ES-I3 (cell line): ENCODE measurements around the gene QARS1.

Experiments used
- H3K36me3 ChIP-seq: 2 replicates; pipeline ENCODE4 v1.6.1; 2013; ENCODE audit warnings: mild to moderate bottlenecking, low read length, control low read depth, moderate library complexity; ENCODE audit not compliant: insufficient read depth
- H3K4me1 ChIP-seq: 2 replicates; pipeline ENCODE4 v1.6.1; 2013; ENCODE audit warnings: mild to moderate bottlenecking, control low read depth, low read length; ENCODE audit not compliant: insufficient read depth
- H3K9ac ChIP-seq: 2 replicates; pipeline ENCODE4 v1.6.1; 2013; ENCODE audit warnings: low read depth, mild to moderate bottlenecking, low read length, moderate library complexity
- H3K9me3 ChIP-seq: 2 replicates; pipeline ENCODE4 v1.6.1; 2013; ENCODE audit warnings: mild to moderate bottlenecking, low read length, moderate library complexity; ENCODE audit not compliant: control insufficient read depth, insufficient read depth

Gene QARS1

DNA sequence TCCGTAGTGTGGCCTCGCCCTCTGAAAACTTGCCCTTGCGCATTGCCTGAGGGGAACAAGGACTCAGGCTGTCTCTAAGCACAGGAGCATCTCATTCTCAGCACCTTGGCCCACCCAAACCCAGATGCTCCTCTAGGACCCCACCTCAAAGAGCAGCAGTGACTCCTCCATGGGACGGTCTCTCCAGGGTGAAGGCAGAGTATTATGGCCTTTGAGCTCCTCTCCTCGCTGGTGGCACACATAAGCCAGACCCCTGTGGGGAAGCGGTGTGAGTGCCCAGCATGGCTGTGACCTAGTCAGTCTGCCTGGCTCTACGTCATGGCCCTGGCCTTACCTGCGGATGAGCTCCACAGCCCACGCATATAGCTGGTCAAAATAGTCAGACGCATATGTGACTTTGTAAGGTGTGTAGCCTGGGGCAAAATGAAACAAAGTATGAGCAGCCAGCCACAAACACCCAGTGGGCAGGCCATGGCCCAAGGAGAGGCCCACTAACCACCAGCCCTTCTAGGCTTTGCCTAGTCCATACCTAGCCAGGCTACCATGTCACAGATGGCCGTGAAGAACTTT, 4.4 kb downstream of the QARS1 start:
- Histone ChIP-seq H3K9ac (no peak overlapping the region), H3K36me3 (peaks cover 28% of the 10 kb centered on the region), H3K9me3 (no peaks in the 10 kb centered on the region), H3K4me1 (no peaks in the 10 kb centered on the region)

DNA sequence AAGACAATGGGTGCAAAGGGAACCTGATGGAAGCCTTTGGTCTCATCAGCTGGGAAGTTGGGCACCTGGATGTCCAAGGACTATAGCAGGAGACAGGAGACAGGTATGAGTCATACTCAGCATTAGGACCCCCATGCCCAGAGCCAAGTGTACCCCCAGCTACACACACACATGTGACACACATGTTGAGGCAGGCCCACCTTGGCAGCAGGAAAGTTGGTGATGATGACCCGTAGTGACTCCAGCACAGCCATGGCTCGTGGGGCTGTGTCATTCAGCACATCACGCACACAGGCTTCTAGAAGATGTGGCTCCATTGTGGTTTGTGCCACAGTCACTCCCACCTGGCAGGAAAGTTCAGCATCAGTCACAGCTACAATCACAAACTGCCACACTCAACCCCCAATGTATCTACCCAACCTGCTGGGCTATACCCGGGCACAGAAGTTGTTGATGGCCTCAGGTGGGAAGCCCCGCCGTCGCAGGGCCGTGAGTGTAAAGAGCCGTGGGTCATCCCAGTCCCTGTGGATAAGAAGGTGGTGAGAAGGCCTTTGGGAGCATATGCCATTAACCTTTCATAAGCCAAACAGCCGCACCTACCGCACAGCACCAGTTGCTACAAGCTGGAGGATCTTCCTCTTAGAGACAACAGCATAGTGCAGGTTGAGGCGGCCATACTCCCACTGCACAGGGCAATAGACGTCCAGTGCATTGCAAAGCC, 5.5 kb downstream of the QARS1 start:
- Histone ChIP-seq H3K9ac (no peak overlapping the region), H3K9me3 (no peaks in the 10 kb centered on the region), H3K36me3 (peaks cover 28% of the 10 kb centered on the region), H3K4me1 (no peaks in the 10 kb centered on the region)

GRCh38 chr3:49098429-49098828, 6.1 kb downstream of the QARS1 start:
- Histone ChIP-seq H3K9me3 (no peaks in the 10 kb centered on the region), H3K36me3 (peaks cover 28% of the 10 kb centered on the region), H3K4me1 (no peaks in the 10 kb centered on the region), H3K9ac (no peak overlapping the region)

GRCh38 chr3:49093853-49094767, 10.4 kb downstream of the QARS1 start, which contains the start of gene QRICH1:
Gene QRICH1 (minus strand): TSS chr3:49094071. CDS start chr3:49077017, 17,054 bp downstream.
- H3K9ac ChIP-seq = peak within 1 kb of the TSS; percentile 78
- H3K9me3 ChIP-seq = no peaks in the 10 kb centered on the region
- H3K36me3 ChIP-seq = peaks cover 6% of the 10 kb centered on the region; the same call in 1 of the 2 replicates
- H3K4me1 ChIP-seq = no peaks in the 10 kb centered on the region

- Histone ChIP-seq H3K36me3 (no peaks in the 10 kb centered on the region; the same call in 1 of the 2 replicates), H3K9ac (peak overlapping the region; percentile 78), H3K9me3 (no peaks in the 10 kb centered on the region), H3K4me1 (no peaks in the 10 kb centered on the region)
Observed at GRCh38 chr3:49092938-49093852, 11.4 kb downstream of the QARS1 start.

- H3K9me3 ChIP-seq = no peaks in the 10 kb centered on the region
- no peaks in the 10 kb centered on the region for H3K4me1 ChIP-seq
- peaks cover 8% of the 10 kb centered on the region for H3K36me3 ChIP-seq
- H3K9ac ChIP-seq = no peak overlapping the region
Observed at GRCh38 chr3:49081429-49081828, 23.1 kb downstream of the QARS1 start.

DNA sequence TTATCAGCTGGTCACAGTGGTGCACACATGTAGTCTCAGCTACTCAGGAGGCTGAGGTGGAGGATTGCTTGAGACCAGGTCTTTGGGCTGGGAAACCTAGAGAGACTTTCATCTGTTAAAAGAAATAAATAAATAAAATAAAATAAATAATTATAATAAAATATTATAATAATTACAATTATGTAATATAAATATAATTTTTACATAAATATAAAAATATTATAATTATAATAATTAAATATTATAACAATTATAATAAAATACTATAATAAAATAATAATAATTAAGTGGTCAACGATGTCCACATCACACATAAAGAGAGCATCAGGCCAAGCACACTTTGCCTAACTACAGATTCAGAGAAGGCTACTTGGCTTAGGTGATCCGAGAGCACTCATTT, 25.3 kb downstream of the QARS1 start:
- Histone ChIP-seq H3K4me1 (no peaks in the 10 kb centered on the region), H3K9ac (no peak overlapping the region), H3K36me3 (peaks cover 14% of the 10 kb centered on the region), H3K9me3 (no peaks in the 10 kb centered on the region)

- H3K9ac ChIP-seq = no peak overlapping the region
- no peaks in the 10 kb centered on the region for H3K4me1 ChIP-seq
- no peaks in the 10 kb centered on the region for H3K9me3 ChIP-seq
- peaks cover 26% of the 10 kb centered on the region for H3K36me3 ChIP-seq
Observed at GRCh38 chr3:49076646-49077045, 27.9 kb downstream of the QARS1 start.

DNA sequence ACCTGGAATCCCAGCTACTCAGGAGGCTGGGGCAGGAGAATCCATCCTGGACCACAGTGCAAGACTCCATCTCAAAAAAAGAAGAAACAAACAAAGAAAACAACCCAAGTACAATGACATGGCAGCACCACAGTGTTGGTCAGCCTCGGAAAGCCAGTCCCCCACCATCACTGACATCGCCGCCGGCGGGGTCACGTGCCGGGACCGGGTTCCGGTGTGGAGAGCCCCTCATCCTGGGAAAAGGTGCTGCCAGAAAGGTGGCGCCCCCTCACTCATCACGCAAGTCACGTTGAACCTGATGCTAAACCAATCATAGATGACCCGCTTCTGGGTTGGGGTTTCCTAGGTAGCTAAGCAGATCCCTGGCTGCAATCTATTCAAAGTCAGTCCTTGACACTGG, 28.4 kb downstream of the QARS1 start:
- Histone ChIP-seq H3K36me3 (peaks cover 26% of the 10 kb centered on the region), H3K9ac (no peak overlapping the region), H3K4me1 (no peaks in the 10 kb centered on the region), H3K9me3 (no peaks in the 10 kb centered on the region)

- peaks cover 40% of the 10 kb centered on the region for H3K36me3 ChIP-seq
- H3K9me3 ChIP-seq = no peaks in the 10 kb centered on the region
- H3K4me1 ChIP-seq = no peaks in the 10 kb centered on the region
- H3K9ac ChIP-seq = no peak overlapping the region
Observed at GRCh38 chr3:49058011-49058410, 46.5 kb downstream of the QARS1 start.

DNA sequence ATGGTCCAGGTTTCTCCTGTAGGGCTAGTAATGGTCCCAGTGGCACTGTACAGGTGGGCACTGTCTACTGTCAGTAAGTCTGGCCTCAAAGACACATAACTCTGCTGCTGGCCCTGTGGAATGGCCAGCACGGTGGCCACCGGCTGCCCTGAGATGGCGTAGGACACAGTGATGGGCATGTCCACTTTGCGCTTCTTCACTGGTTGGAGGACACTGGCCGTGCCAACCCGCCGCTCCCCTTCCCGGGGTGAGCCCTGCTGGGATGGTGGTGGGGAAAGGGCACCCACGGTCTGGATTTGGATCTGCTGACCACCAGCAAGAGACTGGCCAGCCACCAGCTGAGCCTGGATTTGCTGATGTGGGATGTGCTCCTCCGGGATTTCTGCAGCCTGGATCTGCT, 47.3 kb downstream of the QARS1 start:
- Histone ChIP-seq H3K9me3 (no peaks in the 10 kb centered on the region), H3K9ac (no peak overlapping the region), H3K36me3 (peaks cover 44% of the 10 kb centered on the region), H3K4me1 (no peaks in the 10 kb centered on the region)

DNA sequence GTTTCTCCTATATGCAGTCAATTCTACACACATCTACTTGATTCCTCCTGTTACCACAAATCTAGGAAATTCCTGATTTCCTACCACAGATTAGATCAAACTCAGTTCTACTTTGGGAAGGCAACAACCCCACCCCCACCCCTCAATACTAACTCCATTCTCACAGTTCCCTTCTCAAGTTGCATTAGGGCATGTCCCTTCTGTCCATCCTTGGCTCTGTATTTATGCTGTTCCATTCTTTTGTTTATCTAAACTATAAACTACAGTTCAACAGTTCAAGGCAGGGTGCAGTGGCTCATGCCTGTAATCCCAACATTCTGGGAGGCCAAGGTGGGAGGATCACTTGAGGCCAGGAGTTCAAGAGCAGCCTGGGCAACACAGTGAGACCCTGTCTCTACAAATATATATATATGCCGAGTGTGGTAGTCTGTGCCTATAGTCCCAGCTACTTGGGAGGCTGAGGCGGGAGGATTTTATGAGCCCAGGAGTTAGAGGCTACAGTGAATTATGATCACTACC, 50.2 kb downstream of the QARS1 start:
- Histone ChIP-seq H3K4me1 (no peaks in the 10 kb centered on the region), H3K9ac (no peak overlapping the region), H3K36me3 (peaks cover 48% of the 10 kb centered on the region), H3K9me3 (no peaks in the 10 kb centered on the region)

GRCh38 chr3:49053543-49053942, 51.0 kb downstream of the QARS1 start:
- Histone ChIP-seq H3K36me3 (peaks cover 48% of the 10 kb centered on the region), H3K4me1 (no peaks in the 10 kb centered on the region)

More at GRCh38 chr3:49053543-49053942, 51.0 kb downstream of the QARS1 start:
- no peaks in the 10 kb centered on the region for H3K9me3 ChIP-seq
- no peak overlapping the region for H3K9ac ChIP-seq
